IPS-NIHi7 (cell line): ENCODE measurements around the gene AATK.

ENCODE experiments used
- DNase-seq: peaks from one replicate; pipeline ENCODE4 v3.0.0; 2012; ENCODE audit warnings: mixed read lengths; ENCODE audit errors: extremely low spot score

The AATK gene

GRCh38 chr17:81180836-81181810, 15.1 kb upstream of the AATK start:
- no peak for DNase-seq

DNA sequence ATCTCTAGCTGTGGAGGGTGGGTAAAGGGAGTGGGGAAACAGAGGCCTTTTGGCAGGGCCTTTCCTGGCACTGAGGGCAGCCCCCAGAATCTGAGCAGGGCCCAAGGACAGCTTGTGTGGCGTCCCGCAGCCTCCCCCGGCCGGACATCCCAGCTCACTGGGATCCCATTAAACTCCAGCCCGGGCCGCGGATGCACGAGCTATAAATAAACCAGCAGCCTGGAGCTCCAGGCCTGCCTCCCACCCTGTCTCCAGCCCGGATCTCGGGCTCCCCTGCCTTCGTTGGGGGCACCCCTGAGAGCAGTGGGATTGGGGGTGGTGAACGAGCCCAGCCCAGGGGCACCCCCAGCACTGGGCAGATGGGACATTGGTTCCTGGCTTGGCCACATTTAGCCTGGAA, 13.8 kb upstream of the AATK start:
- no peak for DNase-seq

- no peak for DNase-seq
Observed at GRCh38 chr17:81179220-81179619, 13.2 kb upstream of the AATK start.

GRCh38 chr17:81178136-81179091, 12.4 kb upstream of the AATK start:
- no peak for DNase-seq

DNA sequence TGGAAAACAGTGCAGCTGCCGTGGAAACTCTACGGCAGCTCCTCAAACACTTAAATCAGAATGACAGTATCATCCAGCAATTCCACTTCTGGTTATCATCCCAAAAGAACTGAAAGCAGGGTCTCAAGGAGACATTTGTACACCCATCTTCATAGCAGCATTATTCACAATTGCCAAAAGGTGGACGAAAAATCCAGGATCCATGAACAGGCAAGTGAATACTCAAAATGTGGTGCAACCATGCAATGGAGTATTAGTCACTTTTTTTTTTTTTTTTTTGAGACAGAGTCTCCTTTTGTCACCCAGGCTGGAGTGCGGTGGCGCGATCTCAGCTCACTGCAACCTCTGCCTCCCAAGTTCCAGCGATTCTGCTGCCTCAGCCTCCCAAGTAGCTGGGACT, 10.6 kb upstream of the AATK start:
- DNase-seq, result no peak

- no peak for DNase-seq
Observed at GRCh38 chr17:81173762-81174155, 7.7 kb upstream of the AATK start.

- DNase-seq, result no peak
Observed at GRCh38 chr17:81173052-81173761, 7.2 kb upstream of the AATK start.

DNA sequence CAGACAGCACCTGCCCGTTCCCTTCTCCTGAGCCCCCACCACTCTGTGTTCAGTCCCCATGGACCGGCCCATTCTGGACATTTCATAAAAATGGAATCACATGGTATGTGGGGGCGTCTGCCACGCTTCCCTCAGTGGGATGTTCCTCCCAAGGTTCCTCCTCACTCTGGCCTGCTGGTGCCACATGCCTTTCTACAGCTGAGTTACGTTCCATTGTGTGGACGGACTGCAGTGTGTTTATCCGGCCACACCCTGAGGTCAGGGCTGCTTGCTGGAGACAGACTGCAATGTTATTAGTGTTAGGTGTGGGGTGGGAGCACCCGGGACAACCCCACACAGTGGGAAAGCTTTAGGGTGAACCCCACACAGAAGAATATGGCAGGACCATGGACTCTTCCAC, 5.9 kb upstream of the AATK start:
- DNase-seq, result no peak

DNA sequence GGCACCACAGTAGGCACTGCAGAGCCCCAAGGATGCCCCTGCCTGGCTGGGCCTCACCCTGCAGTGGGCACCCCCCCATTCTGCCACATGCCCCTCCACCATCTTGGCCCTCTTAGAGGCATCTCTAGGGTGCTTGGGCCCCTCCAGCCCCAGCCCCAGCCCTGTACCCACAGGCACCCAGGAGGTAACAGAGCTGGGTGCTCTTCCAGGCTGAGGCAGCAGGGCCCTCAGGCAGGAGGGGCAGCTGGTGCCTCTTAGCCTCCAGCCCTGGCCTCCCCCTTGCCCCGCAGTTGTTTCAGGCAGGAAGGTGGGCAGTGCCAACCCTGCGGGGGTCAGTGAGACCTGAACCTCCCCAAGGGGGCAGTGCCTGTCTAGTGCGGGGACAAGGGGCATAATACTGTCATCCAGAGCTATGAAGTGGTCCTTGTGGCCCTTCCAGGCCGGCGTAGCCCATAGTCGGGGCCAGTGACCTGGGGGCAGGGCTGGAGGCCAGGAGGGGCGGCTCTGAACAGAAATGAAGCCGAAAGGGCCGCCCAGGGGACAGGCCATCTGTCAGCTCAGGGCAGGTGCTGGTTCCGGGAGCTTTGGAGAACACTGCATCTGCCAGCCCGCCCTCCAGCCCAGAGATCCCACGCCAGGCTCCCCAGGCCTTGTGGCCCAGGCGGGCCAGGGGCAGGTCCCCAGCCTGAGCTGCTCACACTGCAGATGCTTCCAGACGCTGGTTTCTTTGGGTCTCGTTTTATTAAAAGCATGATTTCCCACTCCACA, 4.9 kb upstream of the AATK start:
- no peak for DNase-seq

GRCh38 chr17:81169870-81170309, 3.9 kb upstream of the AATK start:
- DNase-seq, result no peak

GRCh38 chr17:81167638-81168037, 1.6 kb upstream of the AATK start:
- DNase-seq, result no peak

GRCh38 chr17:81167194-81167524, 1.1 kb upstream of the AATK start:
- no peak for DNase-seq

DNA sequence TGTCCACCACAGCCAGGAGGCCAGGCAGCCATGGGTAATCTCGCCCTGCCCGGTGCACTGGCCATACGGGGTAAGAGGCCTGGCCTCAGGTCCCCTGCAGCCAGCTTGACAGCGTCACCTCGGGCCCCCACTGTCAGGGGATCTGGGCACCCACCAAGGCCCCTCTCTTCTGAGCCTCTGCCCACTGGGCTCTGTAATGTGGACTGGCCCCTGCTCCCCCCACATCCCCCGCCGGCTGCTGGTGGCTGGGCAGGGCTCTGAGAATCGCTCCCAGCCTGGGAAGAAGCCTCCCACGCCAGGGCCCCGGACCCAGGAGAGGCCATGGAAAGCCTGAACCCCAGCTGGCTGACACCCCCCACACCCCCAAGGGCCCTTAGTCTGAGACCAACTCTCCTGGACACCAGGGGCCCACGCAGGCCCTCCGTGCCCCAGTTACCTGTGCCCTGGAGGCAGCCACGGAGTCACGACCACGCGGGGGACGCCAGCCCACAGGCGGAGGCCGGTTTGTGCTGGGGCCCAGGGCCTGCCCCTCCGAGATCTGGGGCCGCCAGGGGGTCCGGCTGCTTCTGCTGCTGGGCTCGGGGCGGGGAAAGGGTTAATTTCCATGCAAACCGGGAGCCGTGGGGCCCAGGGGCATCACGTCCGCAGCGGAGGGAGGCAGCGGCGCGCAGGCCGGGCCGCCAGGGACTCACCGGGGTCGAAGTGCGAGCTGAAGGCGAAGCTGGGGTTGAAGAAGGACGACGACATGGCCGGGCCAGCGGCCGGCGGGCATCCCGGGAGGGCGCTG, 582 bp downstream of the AATK start, which contains the start of gene PVALEF:
Gene PVALEF, plus strand, starts transcription at position 262 of the 787 bp plus-strand sequence. CDS start 15,720 bp downstream, outside the sequence.
- DNase-seq, result peak; percentile 74

- DNase-seq, result no peak
Observed at GRCh38 chr17:81164371-81165245, 1.4 kb downstream of the AATK start.

DNA sequence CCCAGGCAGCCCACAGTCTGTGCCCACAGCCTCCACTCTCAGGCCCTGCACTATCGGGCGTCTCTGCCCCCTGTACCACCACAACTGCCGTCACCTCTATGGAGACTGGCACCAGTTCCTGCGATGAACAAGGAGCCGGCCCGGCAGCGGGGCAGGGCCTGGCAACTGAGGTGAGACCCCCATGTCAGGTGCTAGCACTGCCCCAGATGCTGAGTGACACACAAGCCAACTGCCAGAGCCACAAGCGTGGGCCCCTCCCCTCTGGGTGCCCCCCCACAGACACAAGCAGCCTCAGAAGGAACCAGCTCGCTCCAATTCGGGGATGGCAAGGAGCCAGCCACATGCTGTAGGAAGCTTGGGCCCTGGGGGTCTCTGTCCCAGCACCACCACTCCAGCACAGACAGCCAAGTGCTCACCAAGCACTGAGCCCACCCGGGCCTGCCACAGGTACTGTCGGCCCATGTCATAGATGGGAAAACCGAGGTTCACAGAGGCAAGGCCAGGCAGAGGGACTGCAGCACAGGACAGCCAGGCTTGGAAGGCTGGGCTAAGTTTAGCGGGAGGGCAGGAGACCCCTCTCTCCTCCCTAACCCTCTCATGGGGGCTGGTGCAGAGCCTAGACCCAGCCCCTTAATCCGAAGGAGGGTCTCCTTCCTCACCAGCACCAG, 2.2 kb downstream of the AATK start:
- no peak for DNase-seq

- no peak for DNase-seq
Observed at GRCh38 chr17:81163051-81163695, 2.8 kb downstream of the AATK start.

DNA sequence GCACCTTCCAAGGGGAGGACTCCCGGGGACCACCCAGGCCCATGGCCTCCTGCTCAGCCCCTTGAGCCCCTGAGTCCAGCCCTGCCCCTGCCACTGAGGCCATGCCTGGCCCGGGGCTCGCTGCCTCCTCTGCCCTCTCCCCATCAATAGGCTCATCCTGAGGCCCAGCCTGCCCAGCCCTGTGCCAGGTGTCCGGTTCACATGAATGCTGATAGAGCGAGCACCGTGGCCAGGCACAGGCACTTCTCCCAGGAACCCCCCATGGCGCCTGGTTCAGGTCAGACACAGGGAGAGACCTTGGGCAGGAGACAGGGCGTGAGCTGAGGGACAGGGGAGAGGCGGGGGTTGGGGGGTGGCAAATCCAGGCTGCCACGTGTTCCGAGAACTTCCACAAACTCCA, 3.5 kb downstream of the AATK start:
- no peak for DNase-seq

- DNase-seq, result no peak
Observed at GRCh38 chr17:81161972-81162371, 4.0 kb downstream of the AATK start.
